Nephron progenitor cell (in vitro differentiated cells): ENCODE results near the gene NAALADL2.

Source experiments
- DNase-seq: peaks from one replicate; pipeline ENCODE4 v3.0.0; 2021
- H3K27ac Mint-ChIP-seq: 2 replicates; pipeline ENCODE4 v1.8.0; 2021; ENCODE audit warnings: mild to moderate bottlenecking, moderate library complexity, mixed read lengths
- H3K27me3 Mint-ChIP-seq: 2 replicates; pipeline ENCODE4 v1.8.0; 2021; ENCODE audit warnings: mild to moderate bottlenecking, low read depth, mixed read lengths; ENCODE audit not compliant: poor library complexity
- H3K36me3 Mint-ChIP-seq: 2 replicates; pipeline ENCODE4 v1.8.0; 2021; ENCODE audit warnings: low read depth, mixed read lengths
- H3K4me1 Mint-ChIP-seq: 2 replicates; pipeline ENCODE4 v1.8.0; 2021; ENCODE audit warnings: mixed read lengths
- H3K4me3 Mint-ChIP-seq: 2 replicates; pipeline ENCODE4 v1.8.0; 2021; ENCODE audit warnings: mild to moderate bottlenecking, moderate library complexity, mixed read lengths
- H3K9me3 Mint-ChIP-seq: 2 replicates; pipeline ENCODE4 v1.8.0; 2021; ENCODE audit warnings: mild to moderate bottlenecking, moderate library complexity, mixed read lengths
- TF ChIP-seq, protein P1 (sequence below): fragments of 200-600 bp; sonication (generic); IDR thresholded peaks from 2 replicates; pipeline ENCODE4 v1.5.0; 2021; ENCODE audit warnings: antibody characterized with exemption

Gene NAALADL2

DNA sequence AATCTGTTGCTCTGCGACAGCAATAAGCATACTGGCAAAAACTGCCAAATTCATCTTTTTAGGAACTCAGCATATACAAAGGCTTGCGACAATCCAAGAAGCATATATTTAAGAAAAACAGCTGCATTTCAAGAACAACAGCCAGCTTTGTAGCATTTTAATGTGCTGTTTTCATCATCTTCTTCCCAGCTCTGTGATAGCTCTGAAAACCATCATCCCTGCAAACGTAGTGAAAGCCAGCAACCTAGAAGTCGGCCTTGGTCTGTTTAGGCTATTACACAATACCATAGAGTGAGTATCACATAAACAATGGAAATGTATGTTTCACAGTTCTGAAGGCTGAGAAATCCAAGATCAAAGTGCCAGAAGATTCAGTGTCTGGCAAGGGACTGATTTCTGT, 187.5 kb downstream of the NAALADL2 start:
- Mint-ChIP-seq H3K4me3 (no peak overlapping the region), H3K36me3 (peaks cover 5% of the 10 kb centered on the region), H3K27ac (no peak overlapping the region), H3K9me3 (peaks cover 8% of the 10 kb centered on the region), H3K27me3 (peaks cover 7% of the 10 kb centered on the region), H3K4me1 (no peaks in the 10 kb centered on the region)
- DNase-seq = no peak
- TF ChIP-seq, protein P1, sequence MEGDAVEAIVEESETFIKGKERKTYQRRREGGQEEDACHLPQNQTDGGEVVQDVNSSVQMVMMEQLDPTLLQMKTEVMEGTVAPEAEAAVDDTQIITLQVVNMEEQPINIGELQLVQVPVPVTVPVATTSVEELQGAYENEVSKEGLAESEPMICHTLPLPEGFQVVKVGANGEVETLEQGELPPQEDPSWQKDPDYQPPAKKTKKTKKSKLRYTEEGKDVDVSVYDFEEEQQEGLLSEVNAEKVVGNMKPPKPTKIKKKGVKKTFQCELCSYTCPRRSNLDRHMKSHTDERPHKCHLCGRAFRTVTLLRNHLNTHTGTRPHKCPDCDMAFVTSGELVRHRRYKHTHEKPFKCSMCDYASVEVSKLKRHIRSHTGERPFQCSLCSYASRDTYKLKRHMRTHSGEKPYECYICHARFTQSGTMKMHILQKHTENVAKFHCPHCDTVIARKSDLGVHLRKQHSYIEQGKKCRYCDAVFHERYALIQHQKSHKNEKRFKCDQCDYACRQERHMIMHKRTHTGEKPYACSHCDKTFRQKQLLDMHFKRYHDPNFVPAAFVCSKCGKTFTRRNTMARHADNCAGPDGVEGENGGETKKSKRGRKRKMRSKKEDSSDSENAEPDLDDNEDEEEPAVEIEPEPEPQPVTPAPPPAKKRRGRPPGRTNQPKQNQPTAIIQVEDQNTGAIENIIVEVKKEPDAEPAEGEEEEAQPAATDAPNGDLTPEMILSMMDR = no peak

GRCh38 chr3:175047786-175048185, 188.7 kb downstream of the NAALADL2 start:
- H3K4me1 Mint-ChIP-seq = no peaks in the 10 kb centered on the region
- no peak overlapping the region for H3K4me3 Mint-ChIP-seq
- H3K9me3 Mint-ChIP-seq = peaks cover 8% of the 10 kb centered on the region
- TF ChIP-seq, protein P1 = no peak
- H3K27me3 Mint-ChIP-seq = peaks cover 6% of the 10 kb centered on the region
- no peak overlapping the region for H3K27ac Mint-ChIP-seq
- no peak for DNase-seq
- H3K36me3 Mint-ChIP-seq = peaks cover 5% of the 10 kb centered on the region

DNA sequence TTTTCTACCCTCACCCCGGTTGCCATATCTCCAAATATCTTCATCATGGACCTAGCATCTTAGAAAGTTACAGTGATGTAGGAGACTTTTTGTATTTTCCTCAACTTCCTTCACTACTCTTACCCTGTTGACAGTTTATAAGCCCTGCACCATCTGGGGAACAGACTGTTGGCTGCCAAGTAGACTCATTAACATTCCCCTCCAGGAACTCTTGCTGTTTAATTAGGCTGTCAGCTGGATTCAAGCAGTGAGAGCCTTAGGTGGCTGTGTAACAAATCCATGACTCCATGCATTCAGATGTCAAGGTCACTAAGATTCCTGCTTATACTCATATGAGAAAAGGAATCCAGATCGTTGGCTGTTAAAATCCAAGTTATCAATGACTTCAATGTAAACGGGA, 198.3 kb downstream of the NAALADL2 start:
- no peak overlapping the region for H3K27ac Mint-ChIP-seq
- peaks cover 24% of the 10 kb centered on the region for H3K9me3 Mint-ChIP-seq
- H3K4me1 Mint-ChIP-seq = no peaks in the 10 kb centered on the region
- H3K27me3 Mint-ChIP-seq = peaks cover 8% of the 10 kb centered on the region
- DNase-seq = no peak
- H3K4me3 Mint-ChIP-seq = no peak overlapping the region
- no peaks in the 10 kb centered on the region for H3K36me3 Mint-ChIP-seq
- TF ChIP-seq, protein P1 = no peak

- H3K9me3 Mint-ChIP-seq = peaks cover 24% of the 10 kb centered on the region
- no peak for DNase-seq
- peaks cover 9% of the 10 kb centered on the region for H3K4me1 Mint-ChIP-seq
- H3K4me3 Mint-ChIP-seq = no peak overlapping the region
- H3K27ac Mint-ChIP-seq = peak overlapping the region; percentile 79
- H3K36me3 Mint-ChIP-seq = no peaks in the 10 kb centered on the region
- H3K27me3 Mint-ChIP-seq = peaks cover 8% of the 10 kb centered on the region
- TF ChIP-seq, protein P1 = no peak
These were observed 200.7 kb downstream of the NAALADL2 start for GRCh38 chr3:175059788-175060187.

- Mint-ChIP-seq H3K4me3 (no peak overlapping the region), H3K9me3 (peaks cover 6% of the 10 kb centered on the region), H3K27ac (no peak overlapping the region), H3K36me3 (no peaks in the 10 kb centered on the region), H3K4me1 (peaks cover 17% of the 10 kb centered on the region), H3K27me3 (peaks cover 2% of the 10 kb centered on the region)
- no peak for DNase-seq
- TF ChIP-seq, protein P1 = no peak
These were observed 206.4 kb downstream of the NAALADL2 start for GRCh38 chr3:175065497-175065896.

DNA sequence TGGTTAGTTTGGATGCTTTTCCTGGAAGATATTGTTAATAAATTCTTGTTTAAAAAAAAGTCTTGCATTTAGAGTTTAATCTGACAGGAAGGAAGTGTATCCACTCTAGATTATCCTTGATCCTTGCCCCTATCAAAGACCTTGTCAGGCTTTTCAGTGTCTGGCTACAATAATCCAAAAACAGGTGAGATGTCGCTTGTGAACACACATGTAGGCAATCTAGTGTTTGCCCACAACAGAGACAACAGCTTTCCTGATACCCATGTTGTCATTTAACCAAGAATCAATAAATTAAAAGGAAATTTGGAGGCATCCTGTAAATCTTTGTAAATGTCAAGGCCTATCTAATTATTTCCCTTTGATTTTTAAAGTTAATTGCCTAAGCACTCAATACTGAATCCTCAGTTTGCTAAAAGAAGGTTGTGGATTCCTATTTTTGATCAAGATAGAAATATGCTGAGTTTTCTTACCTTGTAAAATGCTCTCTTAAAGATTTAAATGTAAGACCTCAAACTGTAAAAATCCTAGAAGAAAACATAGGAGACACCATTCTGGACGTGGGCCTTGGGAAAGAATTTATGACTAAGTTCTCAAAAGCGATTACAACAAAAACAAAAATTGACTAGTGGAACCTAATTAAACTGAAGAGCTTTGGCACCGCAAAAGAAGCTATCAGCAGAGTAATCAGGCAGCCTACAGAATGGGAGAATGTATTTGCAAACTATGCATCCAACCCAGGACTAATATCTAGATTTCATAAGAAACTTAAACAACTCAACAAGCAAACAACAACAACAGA, 207.7 kb downstream of the NAALADL2 start:
- H3K36me3 Mint-ChIP-seq = no peaks in the 10 kb centered on the region
- H3K4me1 Mint-ChIP-seq = peaks cover 23% of the 10 kb centered on the region
- DNase-seq = no peak
- H3K9me3 Mint-ChIP-seq = peaks cover 6% of the 10 kb centered on the region
- no peak overlapping the region for H3K4me3 Mint-ChIP-seq
- H3K27me3 Mint-ChIP-seq = peaks cover 2% of the 10 kb centered on the region
- H3K27ac Mint-ChIP-seq = no peak overlapping the region
- TF ChIP-seq, protein P1 = no peak
